ENCODE results near the gene NTM.

NTM gene

GRCh38 chr11:132185726-132186592 is 815.5 kb downstream of the NTM start:
- Histone ChIP-seq H3K9me2 (ENCODE audit: low read depth, low read length) (no peaks in the 10 kb centered on the region), H3K4me3 (ENCODE audit: low read depth, low read length, poor library complexity, severe bottlenecking) (no peak overlapping the region), H3K27ac (ENCODE audit: low read depth, low read length, poor library complexity, severe bottlenecking) (no peak overlapping the region), H3K27me3 (ENCODE audit: insufficient read depth, low read length) (no peaks in the 10 kb centered on the region), H3K4me2 (ENCODE audit: low read length) (no peak overlapping the region), H2AFZ (ENCODE audit: low read length) (no peak overlapping the region), H3K9ac (ENCODE audit: low read length) (no peak overlapping the region), H3F3A (ENCODE audit: insufficient read depth, low read length) (no peaks in the 10 kb centered on the region), H4K20me1 (ENCODE audit: insufficient read depth, low read length) (no peaks in the 10 kb centered on the region), H3K79me2 (ENCODE audit: insufficient read depth, low read length) (no peaks in the 10 kb centered on the region), H3K9me3 (ENCODE audit: low read length) (no peaks in the 10 kb centered on the region), H3K4me1 (ENCODE audit: insufficient read depth, low read length, severe bottlenecking) (no peaks in the 10 kb centered on the region), H3K36me3 (ENCODE audit: insufficient read depth, low read length) (no peaks in the 10 kb centered on the region)
- no peak for TF ChIP-seq EZH2 (IDR thresholded peaks at IDR 0.05; ENCODE audit: borderline replicate concordance, low read length)
- no peak for TF ChIP-seq CTCF (IDR thresholded peaks at IDR 0.05; ENCODE audit: low read length)

- Histone ChIP-seq H3K9me2 (ENCODE audit: low read depth, low read length) (no peaks in the 10 kb centered on the region), H3K9ac (ENCODE audit: low read length) (no peak overlapping the region), H3K4me3 (ENCODE audit: low read depth, low read length, poor library complexity, severe bottlenecking) (no peak overlapping the region), H3K36me3 (ENCODE audit: insufficient read depth, low read length) (no peaks in the 10 kb centered on the region), H3K4me2 (ENCODE audit: low read length) (no peak overlapping the region), H4K20me1 (ENCODE audit: insufficient read depth, low read length) (no peaks in the 10 kb centered on the region), H3K4me1 (ENCODE audit: insufficient read depth, low read length, severe bottlenecking) (no peaks in the 10 kb centered on the region), H2AFZ (ENCODE audit: low read length) (no peak overlapping the region), H3K79me2 (ENCODE audit: insufficient read depth, low read length) (no peaks in the 10 kb centered on the region), H3K9me3 (ENCODE audit: low read length) (no peaks in the 10 kb centered on the region), H3F3A (ENCODE audit: insufficient read depth, low read length) (no peaks in the 10 kb centered on the region), H3K27me3 (ENCODE audit: insufficient read depth, low read length) (no peaks in the 10 kb centered on the region), H3K27ac (ENCODE audit: low read depth, low read length, poor library complexity, severe bottlenecking) (no peak overlapping the region)
- peak; percentile 37; the same call in 1 of the 2 replicates for TF ChIP-seq CTCF (IDR thresholded peaks at IDR 0.05; ENCODE audit: low read length)
- TF ChIP-seq EZH2 (IDR thresholded peaks at IDR 0.05; ENCODE audit: borderline replicate concordance, low read length): no peak
Observed at GRCh38 chr11:132186699-132187098, 816.3 kb downstream of the NTM start.

- H2AFZ ChIP-seq (ENCODE audit: low read length): no peak overlapping the region
- H3K27me3 ChIP-seq (ENCODE audit: insufficient read depth, low read length): no peaks in the 10 kb centered on the region
- no peaks in the 10 kb centered on the region for H3K9me2 ChIP-seq (ENCODE audit: low read depth, low read length)
- no peaks in the 10 kb centered on the region for H3F3A ChIP-seq (ENCODE audit: insufficient read depth, low read length)
- no peaks in the 10 kb centered on the region for H3K9me3 ChIP-seq (ENCODE audit: low read length)
- H3K79me2 ChIP-seq (ENCODE audit: insufficient read depth, low read length): no peaks in the 10 kb centered on the region
- H3K4me2 ChIP-seq (ENCODE audit: low read length): no peak overlapping the region
- no peaks in the 10 kb centered on the region for H4K20me1 ChIP-seq (ENCODE audit: insufficient read depth, low read length)
- TF ChIP-seq EZH2 (IDR thresholded peaks at IDR 0.05; ENCODE audit: borderline replicate concordance, low read length): no peak
- no peak for TF ChIP-seq CTCF (IDR thresholded peaks at IDR 0.05; ENCODE audit: low read length)
- no peaks in the 10 kb centered on the region for H3K36me3 ChIP-seq (ENCODE audit: insufficient read depth, low read length)
- no peaks in the 10 kb centered on the region for H3K4me1 ChIP-seq (ENCODE audit: insufficient read depth, low read length, severe bottlenecking)
- no peak overlapping the region for H3K27ac ChIP-seq (ENCODE audit: low read depth, low read length, poor library complexity, severe bottlenecking)
- no peak overlapping the region for H3K9ac ChIP-seq (ENCODE audit: low read length)
- no peak overlapping the region for H3K4me3 ChIP-seq (ENCODE audit: low read depth, low read length, poor library complexity, severe bottlenecking)
Observed at GRCh38 chr11:132187386-132187785, 817.0 kb downstream of the NTM start.

Data from OCI-LY1 (cell line).